Lower leg skin (tissue), 4 donors: ENCODE measurements around the gene FBXL14. TPM values are rescaled to one million over a fixed set of nuclear protein-coding genes. Genes with fewer than 3 reads are reported as not detected.
A peak's percentile ranks its signal among the peaks of the same experiment; 100 is the strongest.

Experiments
- DNase-seq, 2 donors: peaks; one replicate each; pipeline ENCODE4 v3.0.0-alpha.2; 2019; ENCODE audit warnings: low spot score in 2 of 2
- H3K4me3 ChIP-seq: fragments of 200-600 bp; sonication (generic); 2 replicates; pipeline ENCODE4 v1.5.1; 2017; ENCODE audit warnings: mild to moderate bottlenecking, low read depth; ENCODE audit not compliant: poor library complexity, severe bottlenecking
- CTCF ChIP-seq, 3 donors: fragments of 450-650 bp; IDR thresholded peaks; one replicate each; pipeline ENCODE4 v1.5.1; 2016; ENCODE audit warnings: antibody characterized with exemption in 3 of 3, mild to moderate bottlenecking in 3 of 3, moderate library complexity in 2 of 3
- POLR2A ChIP-seq, 2 donors: fragments of 450-650 bp; IDR thresholded peaks; one replicate each; pipeline ENCODE4 v1.6.1; 2016 to 2017; ENCODE audit warnings: antibody characterized with exemption in 2 of 2, mild to moderate bottlenecking in 1 of 2, moderate library complexity in 1 of 2
- WGBS, 2 donors: methylation state at CpG; one replicate each; pipeline ENCODE4 v1.1.5; 2018; 5-methylcytosine and 5-hydroxymethylcytosine counted together
- intact Hi-C: fragments of 100-400 bp; cut with DNase I; formaldehyde crosslinking; loops from one replicate; pipeline ENCODE4 v1.15.0; 2023; ENCODE audit warnings: low total_unique reads
- total RNA-seq, 4 donors: library from RNA; depleted of rRNA; stranded (reverse); fragments of >200 nt; gene quantifications; one replicate each; pipeline ENCODE4 v1.1.0, GENCODE V29; 2016

The FBXL14 gene
- total RNA-seq, 4 donors from 2014 or later = 9.3 to 12.8 (median 10.9) TPM

DNA sequence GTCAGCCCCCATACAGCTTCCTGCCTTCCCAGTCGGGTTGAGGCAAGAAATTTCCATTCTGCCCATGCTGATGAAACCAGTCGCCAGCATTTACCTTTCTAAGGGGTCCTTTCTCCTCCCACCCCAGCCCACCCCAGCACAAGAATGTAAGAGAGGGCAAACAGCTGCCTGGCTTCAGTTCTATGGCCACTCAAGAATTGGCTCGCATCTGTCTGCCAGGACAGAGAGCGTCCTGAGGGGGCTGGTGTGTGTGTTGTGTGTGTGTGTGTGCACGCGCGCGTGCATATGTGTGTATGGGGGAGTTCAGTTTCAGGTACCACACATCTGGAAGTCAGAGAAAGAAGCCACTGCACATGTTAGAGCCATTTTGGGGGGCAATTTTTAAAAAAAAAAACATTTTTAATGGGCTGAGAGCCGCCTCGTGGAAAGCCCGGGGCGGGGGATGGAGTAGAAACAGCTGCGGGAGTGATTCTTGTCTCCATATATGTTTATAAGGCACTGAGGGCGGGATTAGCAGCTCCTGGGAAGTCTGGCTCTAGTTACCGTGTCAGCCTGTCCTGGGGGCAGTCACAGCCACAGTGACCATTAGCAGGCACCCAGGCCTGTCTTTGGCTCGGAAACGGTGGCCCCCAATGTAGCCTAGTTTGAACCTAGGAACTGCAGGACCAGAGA lies 34.4 kb upstream of the FBXL14 start, which contains the start of gene WNT5B:
Gene WNT5B, plus strand, starts transcription at position 566 of the 672 bp plus-strand sequence. CDS start 2,124 bp downstream, outside the sequence.
- no peak within 1 kb of the TSS for H3K4me3 ChIP-seq
- no peak for TF ChIP-seq POLR2A (IDR thresholded peaks at IDR 0.05)
- TF ChIP-seq CTCF (IDR thresholded peaks at IDR 0.05) = no peak
- no peak for DNase-seq
- WGBS, 2 donors = 83 to 87% methylated on average over 17 of the region's 17 CpGs
- intact Hi-C loops = no loop called here

- TF ChIP-seq CTCF (IDR thresholded peaks at IDR 0.05) = no peak
- no peak for TF ChIP-seq POLR2A (IDR thresholded peaks at IDR 0.05)
- intact Hi-C loops = no loop called here
- DNase-seq = no peak
- 79 to 80% methylated on average over 3 of the region's 3 CpGs for WGBS, 2 donors
- H3K4me3 ChIP-seq = no peak overlapping the region
Measured at GRCh38 chr12:1622406-1622805, 28.0 kb upstream of the FBXL14 start.

GRCh38 chr12:1620092-1620491 lies 25.7 kb upstream of the FBXL14 start:
- intact Hi-C loops = no loop called here
- no peak overlapping the region for H3K4me3 ChIP-seq
- DNase-seq = no peak
- WGBS, 2 donors = 74 to 78% methylated on average over 1 of the region's 1 CpG
- TF ChIP-seq POLR2A (IDR thresholded peaks at IDR 0.05) (no peak), CTCF (IDR thresholded peaks at IDR 0.05) (no peak)

GRCh38 chr12:1619587-1619986 lies 25.2 kb upstream of the FBXL14 start:
- no peak overlapping the region for H3K4me3 ChIP-seq
- 36 to 51% methylated on average over 8 of the region's 8 CpGs for WGBS, 2 donors
- TF ChIP-seq POLR2A (IDR thresholded peaks at IDR 0.05) (no peak), CTCF (IDR thresholded peaks at IDR 0.05) (no peak)
- DNase-seq = peak; percentile 57 to 91
- intact Hi-C loops = no loop called here

DNA sequence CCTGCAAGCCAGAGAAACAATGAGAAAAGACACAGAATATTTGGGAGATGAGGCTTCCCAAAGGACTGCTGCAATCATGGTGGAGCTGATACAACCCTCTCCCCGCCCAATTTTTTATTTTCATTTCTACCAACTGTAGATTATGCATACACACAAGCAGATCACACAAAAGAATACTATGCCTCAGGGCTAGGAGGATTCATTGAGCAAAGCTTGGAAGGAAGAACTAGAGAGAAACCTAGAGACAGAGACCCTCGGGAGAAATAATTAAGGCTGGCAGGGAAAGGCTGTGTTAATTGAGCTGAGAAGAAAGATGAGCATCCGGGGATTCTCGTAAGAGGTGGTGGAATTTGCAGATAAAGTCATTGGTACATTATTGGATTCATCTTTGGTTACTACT lies 24.8 kb upstream of the FBXL14 start:
- no peak for TF ChIP-seq CTCF (IDR thresholded peaks at IDR 0.05)
- TF ChIP-seq POLR2A (IDR thresholded peaks at IDR 0.05) = no peak
- 40 to 43% methylated on average over 4 of the region's 4 CpGs for WGBS, 2 donors
- no peak overlapping the region for H3K4me3 ChIP-seq
- DNase-seq = no peak
- intact Hi-C loops = no loop called here

GRCh38 chr12:1618489-1618888 lies 24.1 kb upstream of the FBXL14 start:
- no peak overlapping the region for H3K4me3 ChIP-seq
- intact Hi-C loops = no loop called here
- no peak for DNase-seq
- TF ChIP-seq CTCF (IDR thresholded peaks at IDR 0.05) (no peak), POLR2A (IDR thresholded peaks at IDR 0.05) (no peak)
